ENCODE data around the gene MYH14.

DNA sequence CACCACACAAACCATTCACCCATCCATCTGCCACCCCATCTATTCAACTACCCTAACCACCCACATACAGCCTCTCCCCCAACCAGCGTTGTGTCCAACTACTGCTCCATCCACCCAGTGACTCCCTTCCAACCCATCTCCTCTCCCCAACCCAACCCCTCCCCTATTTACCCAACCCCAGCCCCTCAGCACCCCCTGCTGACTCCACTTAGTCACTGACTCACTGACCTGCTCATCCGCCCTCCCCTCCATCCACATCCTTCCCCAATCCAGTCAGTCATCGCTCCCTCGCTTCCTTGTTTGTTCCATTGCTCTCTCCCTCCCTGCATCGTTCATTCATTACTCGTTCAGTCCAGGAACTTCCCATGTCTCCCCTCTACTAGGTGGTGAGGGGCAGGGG lies 86.6 kb downstream of the MYH14 start:
- TF ChIP-seq POLR2A (IDR thresholded peaks at IDR 0.05; ENCODE audit: low read length), result no peak
- no peak for TF ChIP-seq GATA1 (IDR thresholded peaks at IDR 0.05; ENCODE audit: low read depth, low read length)
